Neuronal stem cell (in vitro differentiated cells): Measurements from ENCODE around the gene PDGFD. TPM values are rescaled to one million over a fixed set of nuclear protein-coding genes. Genes with fewer than 3 reads are reported as not detected.

Experiments used
- DNase-seq: peaks from one replicate; pipeline ENCODE4 v3.0.0-alpha.2; 2013; ENCODE audit warnings: low spot score
- H2AFZ ChIP-seq: one replicate; pipeline ENCODE4 v1.6.1; 2013; ENCODE audit warnings: mild to moderate bottlenecking, low read length, inconsistent platforms
- H2AK5ac ChIP-seq: 2 replicates; pipeline ENCODE4 v1.6.1; 2013; ENCODE audit warnings: low read depth, mild to moderate bottlenecking, inconsistent platforms, low read length, moderate library complexity, mixed read lengths
- H2BK120ac ChIP-seq: 2 replicates; pipeline ENCODE4 v1.6.1; 2013; ENCODE audit warnings: low read depth, mild to moderate bottlenecking, inconsistent platforms, low read length, moderate library complexity, mixed read lengths
- H2BK12ac ChIP-seq: one replicate; pipeline ENCODE4 v1.6.1; 2013; ENCODE audit warnings: low read length, inconsistent platforms
- H2BK15ac ChIP-seq: 2 replicates; pipeline ENCODE4 v1.6.1; 2013; ENCODE audit warnings: mild to moderate bottlenecking, low read length, inconsistent platforms, mixed read lengths
- H2BK5ac ChIP-seq: one replicate; pipeline ENCODE4 v1.6.1; 2013; ENCODE audit warnings: inconsistent platforms, mild to moderate bottlenecking, low read length, moderate library complexity
- H3K14ac ChIP-seq: one replicate; pipeline ENCODE4 v1.6.1; 2013; ENCODE audit warnings: low read length, inconsistent platforms
- H3K18ac ChIP-seq: 2 replicates; pipeline ENCODE4 v1.6.1; 2013; ENCODE audit warnings: low read length, inconsistent platforms
- H3K23ac ChIP-seq: 2 replicates; pipeline ENCODE4 v1.6.1; 2013; ENCODE audit warnings: low read depth, mild to moderate bottlenecking, mixed read lengths, low read length, inconsistent platforms; ENCODE audit not compliant: poor library complexity
- H3K27ac ChIP-seq: replicated peaks from 3 replicates; pipeline ENCODE4 v1.5.1; 2013; ENCODE audit warnings: low read length, inconsistent platforms
- H3K27me3 ChIP-seq, 3 experiments: 2 replicates each; pipeline ENCODE4 v1.6.1; 2013; ENCODE audit warnings: low read length in 3 of 3, mild to moderate bottlenecking in 2 of 3, inconsistent platforms in 1 of 3, low read depth in 1 of 3, mixed read lengths in 1 of 3, moderate library complexity in 1 of 3; ENCODE audit not compliant: control insufficient read depth in 3 of 3, insufficient read depth in 3 of 3
- H3K36me3 ChIP-seq, 2 donors: replicated peaks in 1 of 2; 2 replicates each; pipeline ENCODE4 v1.6.1; 2013; ENCODE audit warnings: low read length in 2 of 2; ENCODE audit not compliant: control insufficient read depth in 2 of 2, insufficient read depth in 2 of 2
- H3K4ac ChIP-seq: 2 replicates; pipeline ENCODE4 v1.6.1; 2013; ENCODE audit warnings: inconsistent platforms, mild to moderate bottlenecking, low read length, moderate library complexity
- H3K4me1 ChIP-seq, 2 donors: 1 replicate in 1 of 2; 2 replicates in 1 of 2; pipeline ENCODE4 v1.6.1; 2013; ENCODE audit warnings: low read length in 2 of 2, low read depth in 1 of 2; ENCODE audit not compliant: control insufficient read depth in 2 of 2, insufficient read depth in 1 of 2
- H3K4me2 ChIP-seq: one replicate; pipeline ENCODE4 v1.6.1; 2013; ENCODE audit warnings: mild to moderate bottlenecking, low read length, inconsistent platforms; ENCODE audit not compliant: insufficient read depth, poor library complexity, severe bottlenecking
- H3K4me3 ChIP-seq, 2 donors: 2 replicates each; pipeline ENCODE4 v1.5.1; 2013; ENCODE audit warnings: low read length in 2 of 2, mild to moderate bottlenecking in 2 of 2, inconsistent platforms in 1 of 2, moderate library complexity in 1 of 2
- H3K79me1 ChIP-seq: one replicate; pipeline ENCODE4 v1.6.1; 2013; ENCODE audit warnings: low read depth, mild to moderate bottlenecking, inconsistent platforms, low read length, moderate library complexity
- H3K9ac ChIP-seq: one replicate; pipeline ENCODE4 v1.6.1; 2013; ENCODE audit warnings: mild to moderate bottlenecking, low read depth, low read length, inconsistent platforms; ENCODE audit not compliant: poor library complexity
- H3K9me3 ChIP-seq, 2 donors: replicated peaks in 1 of 2; 2 replicates each; pipeline versions ENCODE3 to v1.6.1; 2013; ENCODE audit warnings: low read length in 2 of 2, mild to moderate bottlenecking in 2 of 2, inconsistent platforms in 1 of 2, low read depth in 1 of 2, mixed read lengths in 1 of 2, moderate library complexity in 1 of 2; ENCODE audit not compliant: control insufficient read depth in 2 of 2, insufficient read depth in 1 of 2
- H4K8ac ChIP-seq: one replicate; pipeline ENCODE4 v1.6.1; 2013; ENCODE audit warnings: low read depth, mild to moderate bottlenecking, inconsistent platforms, low read length, moderate library complexity
- H4K91ac ChIP-seq: one replicate; pipeline ENCODE4 v1.6.1; 2013; ENCODE audit warnings: low read length, low read depth, mild to moderate bottlenecking, inconsistent platforms; ENCODE audit not compliant: poor library complexity
- WGBS, 2 donors: extraction: QIAGEN DNeasy Blood & Tissue Kit; methylation state at CpG; one replicate each; pipeline ENCODE4 v1.1.7; 2013; ENCODE audit warnings: missing lambda C conversion rate in 2 of 2, mixed read lengths in 1 of 2; ENCODE audit not compliant: insufficient read length in 2 of 2, insufficient replicate concordance in 1 of 2; ENCODE audit errors: extremely low coverage in 2 of 2; 5-methylcytosine and 5-hydroxymethylcytosine counted together
- polyA plus RNA-seq, 2 experiments: library from polyadenylated mRNA; stranded (reverse); fragments of 200-250 nt; gene quantifications; one replicate each; pipeline ENCODE4 v1.2.3, GENCODE V29; 2013

The PDGFD gene
- 2.3 TPM for polyA plus RNA-seq (2013, experiment 1 of 2)
- 2.2 TPM for polyA plus RNA-seq (2013, experiment 2 of 2)

GRCh38 chr11:104164028-104164520 lies at the start of gene PDGFD:
TSS of gene PDGFD (minus strand) at chr11:104164147.
- Histone ChIP-seq H4K91ac (no peak within 1 kb of the TSS), H3K36me3 (no peaks in the 10 kb centered on the region), H2BK12ac (no peak within 1 kb of the TSS), H3K27ac (peak within 1 kb of the TSS; percentile 57), H4K8ac (no peak within 1 kb of the TSS), H2BK5ac (no peak within 1 kb of the TSS), H3K79me1 (no peaks in the 10 kb centered on the region), H3K4me1 (peaks cover 5 to 7% of the 10 kb centered on the region in 2 donors), H3K4me3 (peak within 1 kb of the TSS; percentile 80 to 87), H2AFZ (peak within 1 kb of the TSS; percentile 93), H3K18ac (peak within 1 kb of the TSS; percentile 93), H3K23ac (peak within 1 kb of the TSS; percentile 18), H2BK15ac (no peak within 1 kb of the TSS), H3K4me2 (peak within 1 kb of the TSS; percentile 63), H2AK5ac (no peak within 1 kb of the TSS), H3K9ac (peak within 1 kb of the TSS; percentile 90), H3K4ac (no peak within 1 kb of the TSS), H3K9me3 (no peaks in the 10 kb centered on the region), H3K27me3 (no peaks in the 10 kb centered on the region), H3K14ac (no peak within 1 kb of the TSS), H2BK120ac (no peak within 1 kb of the TSS)
- DNase-seq, result peak; percentile 78
- no CpG with 5 or more reads among the region's 37 CpGs for WGBS, 2 donors

- Histone ChIP-seq H3K27me3 (no peaks in the 10 kb centered on the region), H3K4ac (no peak overlapping the region), H3K14ac (no peak overlapping the region), H3K9ac (no peak overlapping the region), H3K23ac (no peak overlapping the region), H3K18ac (no peak overlapping the region), H3K27ac (no peak overlapping the region), H3K79me1 (no peaks in the 10 kb centered on the region), H3K4me1 (no peaks in the 10 kb centered on the region), H2AK5ac (no peak overlapping the region), H3K36me3 (no peaks in the 10 kb centered on the region), H2BK5ac (no peak overlapping the region), H3K4me3 (no peak overlapping the region), H3K4me2 (no peak overlapping the region), H4K91ac (no peak overlapping the region), H4K8ac (no peak overlapping the region), H2BK12ac (no peak overlapping the region), H3K9me3 (no peaks in the 10 kb centered on the region), H2BK15ac (no peak overlapping the region), H2AFZ (no peak overlapping the region), H2BK120ac (no peak overlapping the region)
- no peak for DNase-seq
- WGBS, 2 donors, result no CpG with 5 or more reads among the region's 4 CpGs
Measured at GRCh38 chr11:104206936-104207335, 43.0 kb upstream of the PDGFD start.

- H3K14ac ChIP-seq, result no peak overlapping the region
Measured at GRCh38 chr11:104205838-104206237, 41.9 kb upstream of the PDGFD start.

GRCh38 chr11:104200688-104201087 lies 36.7 kb upstream of the PDGFD start:
- Histone ChIP-seq H2AFZ (no peak overlapping the region), H3K9me3 (no peaks in the 10 kb centered on the region), H3K4ac (no peak overlapping the region), H2BK12ac (no peak overlapping the region), H2BK120ac (no peak overlapping the region), H3K23ac (no peak overlapping the region), H2AK5ac (no peak overlapping the region), H4K91ac (no peak overlapping the region), H2BK15ac (no peak overlapping the region), H3K4me1 (no peaks in the 10 kb centered on the region), H3K4me3 (no peak overlapping the region), H3K27ac (no peak overlapping the region), H3K14ac (no peak overlapping the region), H3K79me1 (no peaks in the 10 kb centered on the region), H2BK5ac (no peak overlapping the region), H3K18ac (no peak overlapping the region), H3K9ac (no peak overlapping the region), H3K36me3 (peaks cover 0 to 1% of the 10 kb centered on the region in 2 donors), H3K4me2 (no peak overlapping the region), H4K8ac (no peak overlapping the region), H3K27me3 (no peaks in the 10 kb centered on the region)
- no peak for DNase-seq

More at GRCh38 chr11:104205838-104206237, 41.9 kb upstream of the PDGFD start:
- Histone ChIP-seq H2BK120ac (no peak overlapping the region), H3K36me3 (no peaks in the 10 kb centered on the region), H3K27ac (no peak overlapping the region), H4K91ac (no peak overlapping the region), H2BK5ac (no peak overlapping the region), H3K9ac (no peak overlapping the region), H2BK12ac (no peak overlapping the region), H3K4me2 (no peak overlapping the region), H3K4me1 (no peaks in the 10 kb centered on the region), H2AFZ (no peak overlapping the region), H3K4me3 (no peak overlapping the region), H3K18ac (no peak overlapping the region), H3K27me3 (no peaks in the 10 kb centered on the region), H3K4ac (no peak overlapping the region), H3K79me1 (no peaks in the 10 kb centered on the region), H4K8ac (no peak overlapping the region), H3K9me3 (no peaks in the 10 kb centered on the region), H2BK15ac (no peak overlapping the region), H3K23ac (no peak overlapping the region), H2AK5ac (no peak overlapping the region)
- DNase-seq, result no peak
